Measurements from ENCODE around the gene MARCHF2.

The MARCHF2 gene, protein sequence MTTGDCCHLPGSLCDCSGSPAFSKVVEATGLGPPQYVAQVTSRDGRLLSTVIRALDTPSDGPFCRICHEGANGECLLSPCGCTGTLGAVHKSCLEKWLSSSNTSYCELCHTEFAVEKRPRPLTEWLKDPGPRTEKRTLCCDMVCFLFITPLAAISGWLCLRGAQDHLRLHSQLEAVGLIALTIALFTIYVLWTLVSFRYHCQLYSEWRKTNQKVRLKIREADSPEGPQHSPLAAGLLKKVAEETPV

DNA sequence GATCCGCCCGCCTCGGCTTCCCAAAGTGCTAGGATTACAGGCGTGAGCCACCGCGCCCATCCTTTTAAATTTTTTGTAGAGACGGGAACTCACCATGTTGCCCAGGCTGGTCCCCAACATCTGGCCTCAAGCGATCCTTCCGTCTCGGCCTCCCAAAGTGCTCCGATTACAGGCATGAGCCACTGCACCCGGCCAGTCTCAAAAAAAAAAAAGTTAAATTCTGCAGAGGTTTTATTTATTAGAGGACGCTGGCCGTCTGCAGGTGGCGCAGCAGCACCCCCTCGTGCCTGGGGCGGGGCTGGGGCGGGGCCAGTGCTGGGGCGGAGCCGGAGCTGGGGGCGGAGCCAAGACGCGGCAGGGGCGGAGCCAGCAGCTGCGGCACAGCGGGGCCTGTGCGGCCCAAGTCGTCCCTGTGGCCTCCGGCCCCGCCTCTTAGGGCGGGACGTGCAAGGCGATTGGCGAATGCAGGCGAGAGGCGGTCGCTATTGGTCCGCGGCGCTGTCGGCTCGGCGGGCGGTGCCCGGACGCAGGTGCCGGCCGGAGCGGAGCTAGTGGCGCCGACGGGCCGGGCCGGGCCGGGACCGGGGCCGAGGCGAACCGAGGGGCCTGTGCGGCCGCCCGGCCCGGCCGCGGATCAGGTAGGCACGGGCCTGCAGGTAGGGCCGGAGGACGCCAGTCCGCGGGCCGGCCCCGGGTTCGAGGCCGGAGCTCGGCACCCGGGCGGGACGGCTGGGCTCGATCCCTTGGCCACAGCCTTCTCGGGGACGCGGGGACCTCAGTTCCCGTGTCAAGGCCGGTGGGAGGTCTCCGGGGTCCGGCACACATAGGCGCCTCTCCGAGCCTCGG lies at the start of gene MARCHF2:
Gene MARCHF2 (plus strand): TSS at position 523 of the 846 bp plus-strand sequence. CDS start 8,536 bp downstream, outside the sequence.
- Histone ChIP-seq H3K4me2 (ENCODE audit: low read length) (peak within 1 kb of the TSS; percentile 97), H3K27me3 (ENCODE audit: low read depth, low read length) (no peaks in the 10 kb centered on the region), H2AFZ (ENCODE audit: low read depth, low read length) (peak within 1 kb of the TSS; percentile 66), H3K9ac (ENCODE audit: low read length) (peak within 1 kb of the TSS; percentile 64), H3K79me2 (ENCODE audit: low read length) (no peaks in the 10 kb centered on the region), H3K9me3 (ENCODE audit: insufficient read depth, low read length) (no peaks in the 10 kb centered on the region), H3K27ac (ENCODE audit: low read length) (no peak within 1 kb of the TSS), H3K4me1 (ENCODE audit: low read length) (peaks cover 5% of the 10 kb centered on the region), H3K4me3 (ENCODE audit: low read length) (peak within 1 kb of the TSS; percentile 87), H4K20me1 (ENCODE audit: insufficient read depth, low read length) (no peaks in the 10 kb centered on the region), H3K36me3 (replicated peaks; ENCODE audit: low read depth, low read length) (no peaks in the 10 kb centered on the region)
- TF ChIP-seq, protein P1, sequence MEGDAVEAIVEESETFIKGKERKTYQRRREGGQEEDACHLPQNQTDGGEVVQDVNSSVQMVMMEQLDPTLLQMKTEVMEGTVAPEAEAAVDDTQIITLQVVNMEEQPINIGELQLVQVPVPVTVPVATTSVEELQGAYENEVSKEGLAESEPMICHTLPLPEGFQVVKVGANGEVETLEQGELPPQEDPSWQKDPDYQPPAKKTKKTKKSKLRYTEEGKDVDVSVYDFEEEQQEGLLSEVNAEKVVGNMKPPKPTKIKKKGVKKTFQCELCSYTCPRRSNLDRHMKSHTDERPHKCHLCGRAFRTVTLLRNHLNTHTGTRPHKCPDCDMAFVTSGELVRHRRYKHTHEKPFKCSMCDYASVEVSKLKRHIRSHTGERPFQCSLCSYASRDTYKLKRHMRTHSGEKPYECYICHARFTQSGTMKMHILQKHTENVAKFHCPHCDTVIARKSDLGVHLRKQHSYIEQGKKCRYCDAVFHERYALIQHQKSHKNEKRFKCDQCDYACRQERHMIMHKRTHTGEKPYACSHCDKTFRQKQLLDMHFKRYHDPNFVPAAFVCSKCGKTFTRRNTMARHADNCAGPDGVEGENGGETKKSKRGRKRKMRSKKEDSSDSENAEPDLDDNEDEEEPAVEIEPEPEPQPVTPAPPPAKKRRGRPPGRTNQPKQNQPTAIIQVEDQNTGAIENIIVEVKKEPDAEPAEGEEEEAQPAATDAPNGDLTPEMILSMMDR (IDR thresholded peaks at IDR 0.05; ENCODE audit: low read depth, low read length), result peak; percentile 59
- TF ChIP-seq EZH2phosphoT487 (IDR thresholded peaks at IDR 0.05; ENCODE audit: low read depth), result no peak

DNA sequence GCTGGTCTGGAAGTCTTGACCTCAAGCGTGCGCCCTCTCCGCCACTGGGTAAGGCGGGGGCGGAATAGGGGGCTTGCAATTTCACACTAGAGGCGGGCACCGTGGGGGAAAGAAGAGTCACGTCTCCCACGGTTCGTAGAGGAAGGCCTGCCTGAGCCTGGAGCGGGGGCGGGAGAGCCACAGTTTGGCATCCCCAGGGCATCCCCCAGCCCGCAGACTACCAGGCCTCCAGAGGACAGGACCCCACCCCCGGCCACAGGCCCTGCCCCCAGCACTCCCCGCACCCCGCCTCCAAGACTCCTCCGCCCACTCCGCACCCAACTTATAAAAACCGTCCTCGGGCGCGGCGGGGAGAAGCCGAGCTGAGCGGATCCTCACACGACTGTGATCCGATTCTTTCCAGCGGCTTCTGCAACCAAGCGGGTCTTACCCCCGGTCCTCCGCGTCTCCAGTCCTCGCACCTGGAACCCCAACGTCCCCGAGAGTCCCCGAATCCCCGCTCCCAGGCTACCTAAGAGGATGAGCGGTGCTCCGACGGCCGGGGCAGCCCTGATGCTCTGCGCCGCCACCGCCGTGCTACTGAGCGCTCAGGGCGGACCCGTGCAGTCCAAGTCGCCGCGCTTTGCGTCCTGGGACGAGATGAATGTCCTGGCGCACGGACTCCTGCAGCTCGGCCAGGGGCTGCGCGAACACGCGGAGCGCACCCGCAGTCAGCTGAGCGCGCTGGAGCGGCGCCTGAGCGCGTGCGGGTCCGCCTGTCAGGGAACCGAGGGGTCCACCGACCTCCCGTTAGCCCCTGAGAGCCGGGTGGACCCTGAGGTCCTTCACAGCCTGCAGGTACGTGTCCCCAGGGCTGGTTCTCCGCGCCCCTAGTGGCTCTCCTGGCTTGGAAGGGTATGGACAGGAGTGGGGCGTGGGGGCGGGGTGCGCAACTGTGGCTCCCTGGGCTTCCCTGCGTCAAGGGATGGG lies 49.0 kb upstream of the MARCHF2 start, which contains the start of gene ANGPTL4:
Gene ANGPTL4 (plus strand): TSS at position 353 of the 969 bp plus-strand sequence. CDS start 167 bp downstream, at position 520.
- Histone ChIP-seq H3K27me3 (ENCODE audit: low read depth, low read length) (no peaks in the 10 kb centered on the region), H3K27ac (ENCODE audit: low read length) (no peak within 1 kb of the TSS)

DNA sequence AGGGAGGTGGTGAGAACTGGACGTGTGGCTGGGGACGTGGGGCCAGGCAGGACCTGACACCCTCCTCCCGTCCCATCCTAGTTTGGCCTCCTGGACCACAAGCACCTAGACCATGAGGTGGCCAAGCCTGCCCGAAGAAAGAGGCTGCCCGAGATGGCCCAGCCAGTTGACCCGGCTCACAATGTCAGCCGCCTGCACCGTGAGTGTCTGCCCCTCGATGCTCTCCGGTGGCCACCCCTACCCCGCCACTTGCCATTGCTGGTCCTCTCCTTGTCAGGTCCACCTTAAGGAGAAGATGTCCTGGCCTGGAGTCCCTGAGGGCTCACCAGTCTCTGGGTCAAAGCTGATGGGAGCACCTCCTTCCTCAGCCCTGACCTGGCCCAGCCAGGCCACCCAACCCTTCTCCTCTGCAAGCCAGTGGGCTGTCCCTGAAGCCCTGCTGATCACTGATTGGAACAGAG lies 47.0 kb upstream of the MARCHF2 start:
- H4K20me1 ChIP-seq (ENCODE audit: insufficient read depth, low read length), result no peaks in the 10 kb centered on the region
- no peak overlapping the region for H2AFZ ChIP-seq (ENCODE audit: low read depth, low read length)
- H3K4me3 ChIP-seq (ENCODE audit: low read length), result no peak overlapping the region
- no peaks in the 10 kb centered on the region for H3K9me3 ChIP-seq (ENCODE audit: insufficient read depth, low read length)
- H3K27me3 ChIP-seq (ENCODE audit: low read depth, low read length), result no peaks in the 10 kb centered on the region
- no peak overlapping the region for H3K27ac ChIP-seq (ENCODE audit: low read length)
- H3K9ac ChIP-seq (ENCODE audit: low read length), result no peak overlapping the region
- H3K4me1 ChIP-seq (ENCODE audit: low read length), result no peaks in the 10 kb centered on the region
- H3K4me2 ChIP-seq (ENCODE audit: low read length), result no peak overlapping the region
- H3K79me2 ChIP-seq (ENCODE audit: low read length), result no peaks in the 10 kb centered on the region
- H3K36me3 ChIP-seq (replicated peaks; ENCODE audit: low read depth, low read length), result no peaks in the 10 kb centered on the region
- TF ChIP-seq, protein P1 (IDR thresholded peaks at IDR 0.05; ENCODE audit: low read depth, low read length), result no peak
- TF ChIP-seq EZH2phosphoT487 (IDR thresholded peaks at IDR 0.05; ENCODE audit: low read depth), result no peak

More for the DNA sequence above, 49.0 kb upstream of the MARCHF2 start, which contains the start of gene ANGPTL4:
- Histone ChIP-seq H3K4me3 (ENCODE audit: low read length) (no peak within 1 kb of the TSS), H3K79me2 (ENCODE audit: low read length) (no peaks in the 10 kb centered on the region), H2AFZ (ENCODE audit: low read depth, low read length) (no peak within 1 kb of the TSS), H3K4me2 (ENCODE audit: low read length) (no peak within 1 kb of the TSS), H4K20me1 (ENCODE audit: insufficient read depth, low read length) (no peaks in the 10 kb centered on the region), H3K36me3 (replicated peaks; ENCODE audit: low read depth, low read length) (no peaks in the 10 kb centered on the region), H3K9me3 (ENCODE audit: insufficient read depth, low read length) (no peaks in the 10 kb centered on the region), H3K4me1 (ENCODE audit: low read length) (no peaks in the 10 kb centered on the region), H3K9ac (ENCODE audit: low read length) (no peak within 1 kb of the TSS)
- TF ChIP-seq, protein P1 (IDR thresholded peaks at IDR 0.05; ENCODE audit: low read depth, low read length), result no peak
- no peak for TF ChIP-seq EZH2phosphoT487 (IDR thresholded peaks at IDR 0.05; ENCODE audit: low read depth)

Measured in OCI-LY3 (cell line).